HEK293T (cell line): ENCODE data around the gene CDH20.

Experiments used
- CTCF ChIA-PET: fragments of 350-600 bp; formaldehyde crosslinking; extraction: SDS; loops from one replicate; lab custom pipeline; 2021; ENCODE audit warnings: antibody characterized with exemption, inconsistent platforms; lab: Yijun Ruan, JAX
- POLR2A ChIA-PET: fragments of 350-600 bp; formaldehyde crosslinking; extraction: SDS; loops from one replicate; lab custom pipeline; 2020; ENCODE audit warnings: antibody characterized with exemption, inconsistent platforms; lab: Yijun Ruan, JAX
- DNase-seq: peaks from one replicate; pipeline ENCODE4 v3.0.0; 2012; ENCODE audit warnings: mixed read lengths; ENCODE audit errors: extremely low spot score
- ARNT ChIP-seq: fragments of 450-650 bp; IDR thresholded peaks from 2 replicates; pipeline ENCODE4 v1.6.1; 2017; ENCODE audit warnings: mild to moderate bottlenecking
- BHLHE40 ChIP-seq: fragments of 450-650 bp; IDR thresholded peaks from 2 replicates; pipeline ENCODE4 v1.6.1; 2016; ENCODE audit warnings: mild to moderate bottlenecking, moderate library complexity, borderline replicate concordance
- CTBP1 ChIP-seq: fragments of 450-650 bp; IDR thresholded peaks from 2 replicates; pipeline ENCODE4 v1.6.1; 2016; ENCODE audit warnings: borderline replicate concordance
- ELF4 ChIP-seq: fragments of 450-650 bp; IDR thresholded peaks from 2 replicates; pipeline ENCODE4 v1.6.1; 2017; ENCODE audit warnings: antibody characterized with exemption
- FOXA1 ChIP-seq: fragments of 450-650 bp; IDR thresholded peaks from 2 replicates; pipeline ENCODE4 v1.6.1; 2016; ENCODE audit warnings: mild to moderate bottlenecking
- FOXK2 ChIP-seq: fragments of 450-650 bp; IDR thresholded peaks from 2 replicates; pipeline ENCODE4 v1.6.1; 2016; ENCODE audit warnings: mild to moderate bottlenecking
- FOXM1 ChIP-seq: fragments of 450-650 bp; IDR thresholded peaks from 2 replicates; pipeline ENCODE4 v1.6.1; 2017; ENCODE audit warnings: mild to moderate bottlenecking, borderline replicate concordance
- HDGF ChIP-seq: fragments of 450-650 bp; IDR thresholded peaks from 2 replicates; pipeline ENCODE4 v1.6.1; 2017; ENCODE audit warnings: antibody characterized with exemption, borderline replicate concordance
- L3MBTL2 ChIP-seq: fragments of 450-650 bp; conservative IDR thresholded peaks from 2 replicates; pipeline ENCODE4 v1.6.1; 2016; ENCODE audit warnings: mild to moderate bottlenecking
- LEF1 ChIP-seq: fragments of 450-650 bp; IDR thresholded peaks from 2 replicates; pipeline ENCODE4 v1.6.1; 2017; ENCODE audit warnings: mild to moderate bottlenecking, borderline replicate concordance
- NFRKB ChIP-seq: fragments of 450-650 bp; IDR thresholded peaks from 2 replicates; pipeline ENCODE4 v1.6.1; 2016; ENCODE audit warnings: mild to moderate bottlenecking, moderate library complexity
- SP1 ChIP-seq: fragments of 450-650 bp; IDR thresholded peaks from 2 replicates; pipeline ENCODE4 v1.6.1; 2017
- SUZ12 ChIP-seq: fragments of 450-650 bp; IDR thresholded peaks from 2 replicates; pipeline ENCODE4 v1.6.1; 2016; ENCODE audit warnings: mild to moderate bottlenecking
- TARDBP ChIP-seq: fragments of 450-650 bp; IDR thresholded peaks from 2 replicates; pipeline ENCODE4 v1.6.1; 2016
- ZNF384 ChIP-seq: fragments of 450-650 bp; IDR thresholded peaks from 2 replicates; pipeline ENCODE4 v1.6.1; 2016
- TF ChIP-seq, protein P1 (sequence below): fragments of 450-650 bp; IDR thresholded peaks from 2 replicates; pipeline ENCODE4 v1.6.1; 2016

CDH20 gene

DNA sequence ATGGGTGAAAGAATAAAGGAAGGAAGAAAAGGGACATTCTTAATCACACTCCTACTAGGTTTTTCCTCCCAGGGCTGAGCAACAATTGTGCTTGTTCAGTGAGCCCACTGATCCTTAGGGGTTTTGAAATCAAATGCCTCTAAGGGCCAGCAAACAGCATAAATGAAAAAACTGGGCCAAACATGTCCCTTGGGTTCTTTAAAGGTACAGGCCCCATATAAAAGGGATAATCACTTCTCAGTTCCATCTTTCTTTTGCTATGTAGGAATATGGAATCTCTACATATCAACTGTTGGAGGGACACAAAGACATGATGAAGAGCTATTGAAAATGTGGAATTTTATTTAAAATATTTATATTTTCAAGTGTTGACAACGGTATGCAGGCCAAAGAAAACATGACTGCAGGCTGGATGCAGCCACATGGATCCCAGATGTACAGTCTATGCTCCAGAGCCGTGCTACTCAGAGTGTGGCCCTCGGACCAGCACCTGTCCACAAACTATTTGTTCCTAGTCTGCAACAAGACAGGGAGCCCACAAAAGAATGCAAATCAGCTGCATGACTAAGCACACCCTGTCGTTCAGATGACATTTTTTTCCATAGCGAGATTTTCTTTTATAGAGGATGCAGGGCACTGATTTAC, 110.0 kb downstream of the CDH20 start:
- TF ChIP-seq CTBP1 (no peak), ZNF384 (no peak), FOXM1 (no peak), SP1 (no peak), NFRKB (no peak), ELF4 (no peak), TARDBP (no peak), L3MBTL2 (no peak), HDGF (no peak), ARNT (no peak), FOXA1 (no peak)
- TF ChIP-seq, protein P1, sequence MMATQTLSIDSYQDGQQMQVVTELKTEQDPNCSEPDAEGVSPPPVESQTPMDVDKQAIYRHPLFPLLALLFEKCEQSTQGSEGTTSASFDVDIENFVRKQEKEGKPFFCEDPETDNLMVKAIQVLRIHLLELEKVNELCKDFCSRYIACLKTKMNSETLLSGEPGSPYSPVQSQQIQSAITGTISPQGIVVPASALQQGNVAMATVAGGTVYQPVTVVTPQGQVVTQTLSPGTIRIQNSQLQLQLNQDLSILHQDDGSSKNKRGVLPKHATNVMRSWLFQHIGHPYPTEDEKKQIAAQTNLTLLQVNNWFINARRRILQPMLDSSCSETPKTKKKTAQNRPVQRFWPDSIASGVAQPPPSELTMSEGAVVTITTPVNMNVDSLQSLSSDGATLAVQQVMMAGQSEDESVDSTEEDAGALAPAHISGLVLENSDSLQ = no peak
- CTCF ChIA-PET = no interaction called here

DNA sequence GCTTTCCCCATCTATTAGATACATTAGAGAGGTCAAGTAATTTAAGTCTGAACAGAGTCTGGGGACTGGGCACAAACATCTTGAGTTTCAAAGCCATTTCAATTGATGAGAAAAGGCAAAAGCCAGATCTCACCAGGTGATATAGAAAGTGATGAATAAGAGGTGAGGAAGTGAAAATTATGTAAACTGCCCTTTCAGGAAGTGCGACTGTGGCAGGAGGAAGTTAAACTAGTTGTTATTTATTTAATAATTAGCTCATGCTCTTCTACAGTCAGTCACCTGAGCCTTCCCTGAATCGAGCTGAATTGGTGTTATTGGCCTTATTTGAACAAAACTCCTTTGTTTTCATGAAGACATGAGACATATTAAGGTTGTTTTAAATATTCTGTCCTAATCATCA, 115.1 kb downstream of the CDH20 start:
- CTCF ChIA-PET = no interaction called here
- TF ChIP-seq NFRKB (no peak), ARNT (no peak), L3MBTL2 (no peak), FOXK2 (no peak), HDGF (no peak), FOXA1 (no peak), SP1 (no peak), ELF4 (no peak), FOXM1 (no peak), LEF1 (no peak), CTBP1 (no peak), ZNF384 (no peak), SUZ12 (no peak), BHLHE40 (no peak), TARDBP (no peak)
- TF ChIP-seq, protein P1 = no peak
- POLR2A ChIA-PET = no interaction called here
- DNase-seq = no peak

More for the DNA sequence above, 110.0 kb downstream of the CDH20 start:
- DNase-seq = no peak
- POLR2A ChIA-PET = no interaction called here

DNA sequence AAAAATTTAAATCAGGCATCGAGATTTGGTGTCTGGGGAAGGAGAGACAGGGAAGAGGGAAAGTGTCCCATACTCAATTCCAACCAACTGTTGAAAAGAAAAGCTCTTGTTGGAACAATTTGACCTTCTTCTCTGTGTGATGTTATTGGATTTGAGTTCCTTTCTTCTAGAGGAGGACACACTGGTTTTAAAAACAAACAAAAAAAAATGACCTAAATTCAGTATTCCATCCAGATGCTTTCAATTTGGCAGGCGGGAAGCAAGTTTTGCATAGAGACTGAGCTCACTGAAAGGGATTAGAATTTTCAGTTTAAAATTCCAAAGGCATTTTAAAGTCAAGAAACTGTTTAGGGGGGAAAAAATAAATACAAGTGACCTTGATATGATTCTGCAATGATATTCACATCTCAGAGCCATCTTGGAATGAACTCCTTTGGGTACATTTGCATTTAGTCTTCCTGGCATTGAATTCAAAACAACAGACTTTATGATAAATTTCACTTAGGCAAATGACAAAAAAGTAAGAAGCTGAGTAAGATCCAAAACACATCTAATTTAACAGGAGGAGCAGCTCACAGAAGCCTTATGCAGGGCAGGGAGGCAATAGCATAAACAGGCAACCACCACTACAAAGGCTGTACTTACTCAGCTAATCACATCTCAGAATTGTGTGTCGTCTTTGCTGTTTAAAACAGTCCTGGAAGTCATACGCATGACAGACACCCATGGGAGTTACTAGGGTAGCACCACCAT, 126.8 kb downstream of the CDH20 start:
- DNase-seq = no peak
- POLR2A ChIA-PET = no interaction called here
- CTCF ChIA-PET = no interaction called here
- no peak for TF ChIP-seq ARNT
- no peak for TF ChIP-seq LEF1
- TF ChIP-seq FOXA1 = no peak
- TF ChIP-seq FOXM1 = no peak
- no peak for TF ChIP-seq SUZ12
- no peak for TF ChIP-seq FOXK2
- TF ChIP-seq CTBP1 = no peak
- TF ChIP-seq, protein P1 = no peak
- no peak for TF ChIP-seq HDGF
- TF ChIP-seq NFRKB = no peak
- no peak for TF ChIP-seq BHLHE40
- no peak for TF ChIP-seq SP1
- no peak for TF ChIP-seq ELF4
- no peak for TF ChIP-seq ZNF384
- no peak for TF ChIP-seq TARDBP
- no peak for TF ChIP-seq L3MBTL2

DNA sequence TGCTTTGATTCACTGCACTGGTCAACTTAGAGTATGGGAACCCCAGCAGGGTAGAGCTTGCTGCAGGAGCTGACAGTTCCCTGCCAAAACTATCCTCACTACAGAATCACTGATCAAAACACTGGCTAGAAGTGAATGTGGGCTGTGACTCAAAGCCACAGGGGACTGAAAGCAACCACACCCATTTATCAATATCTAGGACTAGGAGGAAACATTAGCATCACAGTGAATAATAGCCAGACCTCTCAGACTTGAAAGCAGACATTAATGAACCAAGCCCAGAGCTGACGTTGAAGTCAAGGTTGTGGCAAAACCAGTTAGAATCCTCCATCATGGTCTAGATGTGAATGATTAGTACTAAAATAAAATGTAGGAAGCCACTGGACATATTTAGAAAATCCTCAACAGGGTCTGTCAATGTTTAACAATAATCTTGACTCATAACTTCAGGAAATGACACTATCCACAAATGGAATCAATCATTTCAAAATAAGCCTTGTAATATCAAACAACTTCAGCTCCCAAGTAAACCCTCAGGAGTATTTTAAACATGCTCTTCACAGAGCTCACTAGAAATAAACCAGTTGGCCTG, 131.4 kb downstream of the CDH20 start:
- CTCF ChIA-PET = interaction anchor here (0.6 kb wide), 1 partner anchor 390 kb away, joined by 3 read pairs; no protein-coding TSS in a partner anchor
- DNase-seq = no peak
- POLR2A ChIA-PET = no interaction called here
- TF ChIP-seq SP1 (no peak), CTBP1 (no peak), HDGF (no peak), TARDBP (no peak), SUZ12 (no peak), ZNF384 (no peak), ELF4 (no peak), LEF1 (no peak), BHLHE40 (no peak), ARNT (no peak), NFRKB (no peak), FOXM1 (no peak), FOXA1 (no peak), FOXK2 (no peak), L3MBTL2 (no peak)
- TF ChIP-seq, protein P1 = no peak

DNA sequence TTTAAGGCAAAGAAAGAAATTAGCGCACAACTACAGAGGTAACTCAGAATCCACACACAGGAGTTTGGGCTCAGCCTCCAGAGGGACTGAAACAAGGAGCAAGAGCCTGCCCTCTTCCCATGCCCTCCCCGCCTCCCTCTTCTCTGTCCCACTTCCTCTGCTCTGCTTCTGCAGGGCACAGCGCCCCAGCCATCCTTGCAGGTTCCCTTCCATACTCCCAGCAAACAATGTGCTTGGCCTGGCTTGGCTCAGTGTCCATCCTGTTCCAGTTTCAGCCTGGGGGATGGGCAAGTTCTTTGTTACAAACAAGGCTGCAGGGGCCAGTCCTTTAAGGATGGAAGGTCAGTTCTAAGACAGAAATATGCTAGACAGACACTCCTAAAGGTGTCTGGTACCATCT, 133.5 kb downstream of the CDH20 start:
- CTCF ChIA-PET = no interaction called here
- no peak for TF ChIP-seq ZNF384
- TF ChIP-seq ARNT = no peak
- TF ChIP-seq SUZ12 = no peak
- no peak for TF ChIP-seq HDGF
- TF ChIP-seq NFRKB = no peak
- no peak for TF ChIP-seq FOXA1
- no peak for TF ChIP-seq TARDBP
- TF ChIP-seq ELF4 = no peak
- TF ChIP-seq BHLHE40 = no peak
- no peak for TF ChIP-seq FOXM1
- TF ChIP-seq FOXK2 = no peak
- no peak for TF ChIP-seq LEF1
- no peak for TF ChIP-seq L3MBTL2
- TF ChIP-seq, protein P1 = no peak
- TF ChIP-seq SP1 = no peak
- TF ChIP-seq CTBP1 = no peak
- POLR2A ChIA-PET = no interaction called here
- no peak for DNase-seq
